HepG2 (cell line): ENCODE data around the gene C14orf180. TPM values are rescaled to one million over a fixed set of nuclear protein-coding genes. Genes with fewer than 3 reads are reported as not detected.
A peak's percentile ranks its signal among the peaks of the same experiment; 100 is the strongest.

Source experiments
- BRD4 ChIP-seq: sonication (generic); formaldehyde crosslinking; IDR thresholded peaks from 2 replicates; pipeline ENCODE4 v1.4.0; 2020; ENCODE audit warnings: missing genetic modification reagents
- CAMTA2 ChIP-seq: sonication (generic); formaldehyde crosslinking; IDR thresholded peaks from 2 replicates; pipeline ENCODE4 v1.4.0; 2020; ENCODE audit warnings: mild to moderate bottlenecking, missing genetic modification reagents, borderline replicate concordance
- FOXM1 ChIP-seq: sonication (generic); formaldehyde crosslinking; IDR thresholded peaks from 2 replicates; pipeline ENCODE4 v1.5.0; 2020; ENCODE audit warnings: missing genetic modification reagents
- HOXA5 ChIP-seq: sonication (generic); formaldehyde crosslinking; IDR thresholded peaks from 2 replicates; pipeline ENCODE4 v1.4.0; 2020; ENCODE audit warnings: missing genetic modification reagents
- JUNB ChIP-seq: sonication (generic); formaldehyde crosslinking; IDR thresholded peaks from 2 replicates; pipeline ENCODE4 v1.8.0; 2022; ENCODE audit warnings: missing genetic modification reagents, mild to moderate bottlenecking, borderline replicate concordance
- MAFG ChIP-seq: sonication (generic); formaldehyde crosslinking; IDR thresholded peaks from 2 replicates; pipeline ENCODE4 v1.5.1; 2020; ENCODE audit warnings: mild to moderate bottlenecking, missing genetic modification reagents
- MZF1 ChIP-seq: sonication (generic); formaldehyde crosslinking; IDR thresholded peaks from 2 replicates; pipeline ENCODE4 v1.8.1; 2023; ENCODE audit warnings: mild to moderate bottlenecking, missing genetic modification reagents, borderline replicate concordance
- NCOA5 ChIP-seq: sonication (generic); formaldehyde crosslinking; IDR thresholded peaks from 2 replicates; pipeline ENCODE4 v1.4.0; 2020; ENCODE audit warnings: missing genetic modification reagents
- NRL ChIP-seq: sonication (generic); formaldehyde crosslinking; IDR thresholded peaks from 2 replicates; pipeline ENCODE4 v1.5.0; 2020; ENCODE audit warnings: missing genetic modification reagents, mild to moderate bottlenecking, moderate library complexity, borderline replicate concordance
- PCBP2 ChIP-seq: fragments of 200-400 bp; formaldehyde crosslinking; optimal IDR thresholded peaks from 2 replicates; pipeline ENCODE3; 2018; ENCODE audit warnings: low read length, low read depth; ENCODE audit not compliant: poor library complexity, severe bottlenecking
- POLR2G ChIP-seq: fragments of 200-400 bp; formaldehyde crosslinking; IDR thresholded peaks from 2 replicates; pipeline ENCODE4 v1.6.1; 2018; ENCODE audit warnings: mild to moderate bottlenecking, low read depth, low read length, moderate library complexity
- TBX3 ChIP-seq: fragments of 450-650 bp; IDR thresholded peaks from 2 replicates; pipeline ENCODE4 v1.6.1; 2017; ENCODE audit warnings: antibody characterized with exemption, mild to moderate bottlenecking, inconsistent platforms, borderline replicate concordance
- U2AF2 ChIP-seq: fragments of 200-400 bp; formaldehyde crosslinking; IDR thresholded peaks from 2 replicates; pipeline ENCODE4 v1.6.1; 2017; ENCODE audit warnings: low read depth, mild to moderate bottlenecking, low read length
- XBP1 ChIP-seq: sonication (generic); formaldehyde crosslinking; IDR thresholded peaks from 2 replicates; pipeline ENCODE4 v1.5.0; 2020; ENCODE audit warnings: missing genetic modification reagents
- ZEB1 ChIP-seq: IDR thresholded peaks from 2 replicates; pipeline ENCODE4 v1.6.1; 2012; ENCODE audit warnings: mild to moderate bottlenecking, low read depth, inconsistent platforms; ENCODE audit not compliant: insufficient replicate concordance
- ZMAT3 ChIP-seq: sonication (generic); formaldehyde crosslinking; conservative IDR thresholded peaks from 2 replicates; pipeline ENCODE4 v1.7.0; 2021; ENCODE audit warnings: missing genetic modification reagents
- ZNF263 ChIP-seq: sonication (generic); formaldehyde crosslinking; IDR thresholded peaks from 2 replicates; pipeline ENCODE4 v1.4.0; 2020; ENCODE audit warnings: missing genetic modification reagents
- ZNF782 ChIP-seq: sonication (generic); formaldehyde crosslinking; IDR thresholded peaks from 2 replicates; pipeline ENCODE4 v1.4.0; 2020; ENCODE audit warnings: missing genetic modification reagents, mild to moderate bottlenecking, borderline replicate concordance
- ZNF790 ChIP-seq: sonication (generic); formaldehyde crosslinking; IDR thresholded peaks from 2 replicates; pipeline ENCODE4 v1.8.0; 2022; ENCODE audit warnings: missing genetic modification reagents, mild to moderate bottlenecking, borderline replicate concordance
- ZSCAN12 ChIP-seq: sonication (generic); formaldehyde crosslinking; IDR thresholded peaks from 2 replicates; pipeline ENCODE4 v1.9.0; 2021; ENCODE audit warnings: mild to moderate bottlenecking, missing genetic modification reagents
- polyA plus RNA-seq, 8 experiments: library from polyadenylated mRNA; depleted of rRNA in 3 of 8; stranded (reverse) in 7 of 8; unstranded in 1 of 8; fragments of >200 nt; fragmentation: Illumina TruSeq in 4 of 8; extraction: Trizol in 4 of 8; gene quantifications; 2 replicates each; pipeline versions ENCODE4 v1.2.1 to v1.2.3, GENCODE V29; 2011 to 2016; ENCODE audit warnings: low read depth in 4 of 8, missing spikeins in 1 of 8, mixed read lengths in 1 of 8; ENCODE audit not compliant: insufficient read depth in 1 of 8
- total RNA-seq, 5 experiments: library from RNA; depleted of rRNA; stranded (reverse); fragments of >200 nt; fragmentation: Illumina TruSeq; extraction: Trizol; gene quantifications; 2 replicates each; pipeline ENCODE4 v1.2.3, GENCODE V29; 2016; ENCODE audit warnings: low read depth in 1 of 5
- TF ChIP-seq, protein P1 (sequence below): sonication (generic); formaldehyde crosslinking; IDR thresholded peaks from 2 replicates; pipeline ENCODE4 v1.8.1; 2023; ENCODE audit warnings: mild to moderate bottlenecking, inconsistent platforms, moderate library complexity, missing genetic modification reagents, borderline replicate concordance
- TF ChIP-seq, protein P2 (sequence below): conservative IDR thresholded peaks from 2 replicates; pipeline ENCODE4 v1.6.1; 2018; ENCODE audit warnings: missing genetic modification reagents
- TF ChIP-seq, protein P3 (sequence below): sonication (generic); formaldehyde crosslinking; IDR thresholded peaks from 2 replicates; pipeline ENCODE4 v1.9.0; 2022; ENCODE audit warnings: missing genetic modification reagents, mild to moderate bottlenecking, borderline replicate concordance
- TF ChIP-seq, protein P4 (sequence below): IDR thresholded peaks from 2 replicates; pipeline ENCODE4 v1.6.1; 2016; ENCODE audit warnings: low read depth, control low read depth

C14orf180 gene
- total and polyA plus RNA-seq, 2 of the 13 experiments (the other 11 are each of a cell fraction or from before 2014, with no cell fraction given) = not detected

DNA sequence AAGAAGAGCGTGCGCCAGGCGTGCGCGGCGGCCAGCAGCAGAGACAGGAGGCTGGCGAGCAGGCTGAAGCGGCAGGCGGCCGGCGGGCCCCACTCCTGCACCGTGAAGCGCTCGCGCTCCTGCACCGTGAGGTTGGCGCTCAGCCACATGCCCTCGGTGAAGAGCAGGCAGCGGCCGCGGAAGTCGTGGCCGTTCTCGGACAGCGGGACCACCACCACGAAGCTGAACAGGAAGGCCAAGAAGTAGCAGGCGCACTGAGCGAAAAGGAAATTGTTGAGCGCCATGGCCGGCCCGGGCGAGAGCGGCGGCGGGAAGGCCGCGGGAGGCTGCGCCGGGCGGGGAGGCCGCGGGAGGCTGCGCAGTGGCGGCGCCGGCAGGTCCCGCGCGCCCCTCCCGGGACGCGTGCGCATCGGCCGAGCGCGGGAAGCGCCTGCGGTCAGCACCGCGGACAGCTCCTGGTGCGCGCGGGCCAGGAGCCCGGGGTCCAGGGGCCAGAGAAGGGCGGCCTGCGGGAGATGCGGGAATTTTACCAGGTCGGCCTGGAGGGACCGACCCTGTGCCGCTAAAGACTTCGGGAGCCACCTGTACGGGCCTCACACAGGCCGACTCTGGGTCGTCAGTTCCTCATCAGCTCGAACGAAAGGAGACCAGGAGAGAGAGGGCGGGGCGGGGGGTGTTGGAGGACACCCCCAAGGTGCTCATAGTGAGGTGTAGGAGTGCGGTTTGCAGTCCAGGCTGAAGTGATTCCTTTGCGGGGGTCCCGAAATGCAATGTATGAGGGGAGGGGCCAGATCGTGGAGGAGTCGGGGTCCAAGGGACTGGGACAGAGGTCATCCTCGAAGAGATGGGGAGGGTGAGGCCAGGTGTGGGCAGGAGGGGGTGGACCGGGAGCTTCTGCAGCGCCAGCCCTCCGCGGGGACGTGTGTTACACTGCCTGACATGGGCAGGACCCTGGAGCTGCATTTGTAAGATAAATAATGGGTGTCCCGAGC lies 25.2 kb downstream of the C14orf180 start, which contains the start of gene TMEM179 (continued):
- TF ChIP-seq MAFG (CRISPR knock-in tag) (no peak), HOXA5 (CRISPR knock-in tag) (peak; percentile 84; the same call in 1 of the 2 replicates), ZNF790 (CRISPR knock-in tag) (no peak), JUNB (no peak), MZF1 (CRISPR knock-in tag) (no peak), XBP1 (CRISPR knock-in tag) (0 out of 2 replicates have a peak, but pooled peaks have one; percentile 60), U2AF2 (no peak), NCOA5 (CRISPR knock-in tag) (no peak), NRL (CRISPR knock-in tag) (no peak), ZNF782 (no peak), FOXM1 (no peak), CAMTA2 (CRISPR knock-in tag) (no peak), POLR2G (no peak), ZSCAN12 (CRISPR knock-in tag) (peak; percentile 90; the same call in 1 of the 2 replicates), ZMAT3 (CRISPR knock-in tag) (0 out of 2 replicates have a peak, but pooled peaks have one; percentile 67), ZNF263 (peak; percentile 43; the same call in 1 of the 2 replicates), TBX3 (no peak), PCBP2 (no peak), BRD4 (CRISPR knock-in tag) (no peak), ZEB1 (no peak)
- TF ChIP-seq, protein P1, sequence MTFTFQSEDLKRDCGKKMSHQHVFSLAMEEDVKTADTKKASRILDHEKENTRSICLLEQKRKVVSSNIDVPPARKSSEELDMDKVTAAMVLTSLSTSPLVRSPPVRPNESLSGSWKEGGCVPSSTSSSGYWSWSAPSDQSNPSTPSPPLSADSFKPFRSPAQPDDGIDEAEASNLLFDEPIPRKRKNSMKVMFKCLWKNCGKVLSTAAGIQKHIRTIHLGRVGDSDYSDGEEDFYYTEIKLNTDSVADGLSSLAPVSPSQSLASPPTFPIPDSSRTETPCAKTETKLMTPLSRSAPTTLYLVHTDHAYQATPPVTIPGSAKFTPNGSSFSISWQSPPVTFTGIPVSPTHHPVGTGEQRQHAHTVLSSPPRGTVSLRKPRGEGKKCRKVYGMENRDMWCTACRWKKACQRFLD (CRISPR knock-in tag) = peak; percentile 47; the same call in 1 of the 2 replicates
- TF ChIP-seq, protein P2, sequence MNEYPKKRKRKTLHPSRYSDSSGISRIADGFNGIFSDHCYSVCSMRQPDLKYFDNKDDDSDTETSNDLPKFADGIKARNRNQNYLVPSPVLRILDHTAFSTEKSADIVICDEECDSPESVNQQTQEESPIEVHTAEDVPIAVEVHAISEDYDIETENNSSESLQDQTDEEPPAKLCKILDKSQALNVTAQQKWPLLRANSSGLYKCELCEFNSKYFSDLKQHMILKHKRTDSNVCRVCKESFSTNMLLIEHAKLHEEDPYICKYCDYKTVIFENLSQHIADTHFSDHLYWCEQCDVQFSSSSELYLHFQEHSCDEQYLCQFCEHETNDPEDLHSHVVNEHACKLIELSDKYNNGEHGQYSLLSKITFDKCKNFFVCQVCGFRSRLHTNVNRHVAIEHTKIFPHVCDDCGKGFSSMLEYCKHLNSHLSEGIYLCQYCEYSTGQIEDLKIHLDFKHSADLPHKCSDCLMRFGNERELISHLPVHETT (CRISPR knock-in tag) = no peak
- TF ChIP-seq, protein P3, sequence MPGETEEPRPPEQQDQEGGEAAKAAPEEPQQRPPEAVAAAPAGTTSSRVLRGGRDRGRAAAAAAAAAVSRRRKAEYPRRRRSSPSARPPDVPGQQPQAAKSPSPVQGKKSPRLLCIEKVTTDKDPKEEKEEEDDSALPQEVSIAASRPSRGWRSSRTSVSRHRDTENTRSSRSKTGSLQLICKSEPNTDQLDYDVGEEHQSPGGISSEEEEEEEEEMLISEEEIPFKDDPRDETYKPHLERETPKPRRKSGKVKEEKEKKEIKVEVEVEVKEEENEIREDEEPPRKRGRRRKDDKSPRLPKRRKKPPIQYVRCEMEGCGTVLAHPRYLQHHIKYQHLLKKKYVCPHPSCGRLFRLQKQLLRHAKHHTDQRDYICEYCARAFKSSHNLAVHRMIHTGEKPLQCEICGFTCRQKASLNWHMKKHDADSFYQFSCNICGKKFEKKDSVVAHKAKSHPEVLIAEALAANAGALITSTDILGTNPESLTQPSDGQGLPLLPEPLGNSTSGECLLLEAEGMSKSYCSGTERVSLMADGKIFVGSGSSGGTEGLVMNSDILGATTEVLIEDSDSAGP (CRISPR knock-in tag) = no peak
- TF ChIP-seq, protein P4, sequence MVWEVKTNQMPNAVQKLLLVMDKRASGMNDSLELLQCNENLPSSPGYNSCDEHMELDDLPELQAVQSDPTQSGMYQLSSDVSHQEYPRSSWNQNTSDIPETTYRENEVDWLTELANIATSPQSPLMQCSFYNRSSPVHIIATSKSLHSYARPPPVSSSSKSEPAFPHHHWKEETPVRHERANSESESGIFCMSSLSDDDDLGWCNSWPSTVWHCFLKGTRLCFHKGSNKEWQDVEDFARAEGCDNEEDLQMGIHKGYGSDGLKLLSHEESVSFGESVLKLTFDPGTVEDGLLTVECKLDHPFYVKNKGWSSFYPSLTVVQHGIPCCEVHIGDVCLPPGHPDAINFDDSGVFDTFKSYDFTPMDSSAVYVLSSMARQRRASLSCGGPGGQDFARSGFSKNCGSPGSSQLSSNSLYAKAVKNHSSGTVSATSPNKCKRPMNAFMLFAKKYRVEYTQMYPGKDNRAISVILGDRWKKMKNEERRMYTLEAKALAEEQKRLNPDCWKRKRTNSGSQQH (CRISPR knock-in tag) = 0 out of 2 replicates have a peak, but pooled peaks have one; percentile 65
